HCT116 (cell line): Measurements from ENCODE around the gene MYLIP. TPM values are rescaled to one million over a fixed set of nuclear protein-coding genes. Genes with fewer than 3 reads are reported as not detected.

Experiments used
- ATAC-seq: fragments of 200-7000 bp; cut with Tn5 transposase; 2 replicates; pipeline ENCODE4 v1.9.1; 2020; ENCODE audit warnings: mild to moderate bottlenecking, moderate library complexity
- BruUV-seq: library from RNA; stranded (reverse); fragments of 400-500 nt; replicated peaks from 2 replicates; lab custom pipeline; 2021; lab: Mats Ljungman, UMichigan
- CTCF ChIA-PET: fragments of 300-600 bp; sonication (Branson Sonifier 250); formaldehyde crosslinking; loops from one replicate; lab custom pipeline; 2021; ENCODE audit warnings: antibody characterized with exemption; lab: Charles Lee
- POLR2A ChIA-PET: fragments of 300-600, 350-600 bp; sonication (Branson Sonifier 250); formaldehyde crosslinking; loops from one replicate; lab custom pipeline; 2021; ENCODE audit warnings: antibody characterized with exemption; lab: Charles Lee
- RAD21 ChIA-PET, 2 experiments: fragments of 300-600 bp; sonication (Branson Sonifier 250); formaldehyde crosslinking; loops; one replicate each; lab custom pipeline; 2023; ENCODE audit warnings: low total read pairs in 2 of 2; ENCODE audit not compliant: uncharacterized antibody in 2 of 2, unreplicated experiment in 2 of 2, low non-redundant PET in 1 of 2; lab: Charles Lee
- DNase-seq: peaks from one replicate; pipeline ENCODE4 v3.0.0-alpha.2; 2010; ENCODE audit warnings: low read depth, low spot score
- H2AFZ ChIP-seq: fragments of 200-600 bp; shearing (Covaris generic), sonication (generic); 2 replicates; pipeline ENCODE4 v1.6.1; 2017; ENCODE audit warnings: low read depth, mixed run types, mixed read lengths, antibody characterized with exemption, low read length; ENCODE audit not compliant: poor library complexity, severe bottlenecking
- H3K27ac ChIP-seq: 2 replicates; pipeline ENCODE4 v1.5.1; 2012; ENCODE audit warnings: low read depth, low read length
- H3K27me3 ChIP-seq: fragments of 200-600 bp; sonication (generic); 2 replicates; pipeline ENCODE4 v1.6.1; 2016; ENCODE audit warnings: mixed run types, low read length, mixed read lengths; ENCODE audit not compliant: insufficient read depth
- H3K36me3 ChIP-seq, 2 experiments: fragments of 200-500 bp in 1 of 2; fragments of 200-600 bp in 1 of 2; sonication (Bioruptor generic) in 1 of 2; sonication (generic) in 1 of 2; 2 replicates each; pipeline versions ENCODE4 v1.5.1 to v1.6.1; 2014 to 2016; ENCODE audit warnings: low read length in 2 of 2, inconsistent platforms in 1 of 2, mixed read lengths in 1 of 2, mixed run types in 1 of 2; ENCODE audit not compliant: insufficient read depth in 2 of 2, control insufficient read depth in 1 of 2
- H3K4me1 ChIP-seq, 2 experiments: fragments of 200-600 bp in 1 of 2; sonication (generic) in 1 of 2; 2 replicates each; pipeline versions ENCODE4 v1.5.1 to v1.6.1; 2012 to 2017; ENCODE audit warnings: low read length in 2 of 2, inconsistent platforms in 1 of 2, mild to moderate bottlenecking in 1 of 2, mixed read lengths in 1 of 2, mixed run types in 1 of 2, moderate library complexity in 1 of 2; ENCODE audit not compliant: insufficient read depth in 2 of 2, control insufficient read depth in 1 of 2
- H3K4me2 ChIP-seq: fragments of 200-600 bp; sonication (generic); 2 replicates; pipeline ENCODE4 v1.6.1; 2017; ENCODE audit warnings: mixed run types, low read length, mixed read lengths
- H3K4me3 ChIP-seq, 2 experiments: fragments of 200-600 bp in 1 of 2; sonication (generic) in 1 of 2; replicated peaks in 1 of 2; 2 replicates each; pipeline ENCODE4 v1.5.1; 2011 to 2016; ENCODE audit warnings: low read length in 2 of 2, control low read depth in 1 of 2, low read depth in 1 of 2, mild to moderate bottlenecking in 1 of 2, mixed read lengths in 1 of 2, mixed run types in 1 of 2
- H3K79me2 ChIP-seq: fragments of 200-600 bp; sonication (generic); 2 replicates; pipeline ENCODE4 v1.6.1; 2017; ENCODE audit warnings: mild to moderate bottlenecking, mixed run types, low read length, moderate library complexity, mixed read lengths; ENCODE audit not compliant: insufficient read depth
- H3K9ac ChIP-seq: fragments of 200-600 bp; sonication (generic); 2 replicates; pipeline ENCODE4 v1.6.1; 2016; ENCODE audit warnings: low read length, mixed read lengths
- H3K9me2 ChIP-seq: fragments of 200-600 bp; sonication (generic), shearing (Covaris generic); 2 replicates; pipeline ENCODE4 v1.6.1; 2017; ENCODE audit warnings: mixed run types, mild to moderate bottlenecking, moderate library complexity; ENCODE audit not compliant: insufficient read depth
- H3K9me3 ChIP-seq, 2 experiments: fragments of 200-500 bp in 1 of 2; fragments of 200-600 bp in 1 of 2; sonication (Bioruptor generic) in 1 of 2; sonication (generic) in 1 of 2; 2 replicates each; pipeline ENCODE4 v1.6.1; 2014 to 2017; ENCODE audit warnings: low read length in 2 of 2, mixed read lengths in 2 of 2, inconsistent platforms in 1 of 2, low read depth in 1 of 2, mild to moderate bottlenecking in 1 of 2, mixed run types in 1 of 2, moderate library complexity in 1 of 2; ENCODE audit not compliant: control insufficient read depth in 1 of 2, insufficient read depth in 1 of 2
- H4K20me1 ChIP-seq: fragments of 200-600 bp; sonication (generic), shearing (Covaris generic); 2 replicates; pipeline ENCODE4 v1.6.1; 2017; ENCODE audit warnings: mixed run types, mild to moderate bottlenecking, moderate library complexity; ENCODE audit not compliant: insufficient read depth
- ELF1 ChIP-seq: IDR thresholded peaks from 2 replicates; pipeline ENCODE4 v1.6.1; 2012; ENCODE audit warnings: low read depth, borderline replicate concordance
- EZH2 ChIP-seq: fragments of 200-600 bp; sonication (generic); IDR thresholded peaks from 2 replicates; pipeline ENCODE4 v1.6.1; 2017; ENCODE audit warnings: antibody characterized with exemption, mixed run types
- POLR2A ChIP-seq: IDR thresholded peaks from 2 replicates; pipeline ENCODE4 v1.7.0; 2011; ENCODE audit warnings: borderline replicate concordance; ENCODE audit not compliant: insufficient read depth, insufficient read length; ENCODE audit errors: extremely low read depth
- POLR2AphosphoS5 ChIP-seq: IDR thresholded peaks from 2 replicates; pipeline ENCODE4 v1.6.1; 2011; ENCODE audit warnings: mild to moderate bottlenecking, low read depth, low read length, moderate library complexity
- SRF ChIP-seq: IDR thresholded peaks from 2 replicates; pipeline ENCODE4 v1.6.1; 2012; ENCODE audit warnings: low read depth
- ZBTB33 ChIP-seq: IDR thresholded peaks from 2 replicates; pipeline ENCODE4 v1.6.1; 2011; ENCODE audit warnings: mild to moderate bottlenecking, low read length, moderate library complexity; ENCODE audit not compliant: insufficient replicate concordance; ENCODE audit errors: extremely low read depth
- intact Hi-C: fragments of 100-400 bp; cut with micrococcal nuclease; formaldehyde crosslinking; loops from 2 replicates; pipeline ENCODE4 v1.10.0; 2022
- total RNA-seq: library from RNA; stranded (reverse); gene quantifications from one replicate; pipeline ENCODE4 v1.2.1, GENCODE V29; 2021; ENCODE audit not compliant: unreplicated experiment

Gene MYLIP
- total RNA-seq, 1 experiment from 2014 or later, result 10.6 TPM

DNA sequence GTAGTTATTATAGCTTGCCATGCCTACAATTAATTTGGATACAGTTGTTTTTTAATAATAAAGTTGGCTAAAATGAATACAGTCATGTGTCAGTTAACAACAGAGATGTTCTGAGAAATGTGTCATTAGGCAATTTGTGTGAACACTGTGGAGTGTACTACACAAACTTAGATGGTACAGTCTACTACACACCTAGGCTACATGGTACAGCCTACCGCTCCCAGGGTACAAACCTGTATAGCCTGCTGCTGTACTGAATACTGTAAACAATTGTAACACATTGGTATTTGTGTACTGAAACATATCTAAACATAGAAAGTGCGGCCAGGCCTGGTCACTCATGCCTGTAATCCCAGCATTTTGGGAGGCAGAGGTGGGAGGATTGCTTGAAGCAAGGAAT, 50.2 kb downstream of the MYLIP start:
- ChIA-PET CTCF (interaction anchor here (1.4 kb wide), 1 partner anchor 10 kb away, joined by 3 read pairs; no protein-coding TSS in a partner anchor), POLR2A (no interaction called here), RAD21 (no interaction called here)
- ATAC-seq (no peak), DNase-seq (no peak)
- H3K79me2 ChIP-seq, result no peaks in the 10 kb centered on the region
- intact Hi-C loops, result no loop called here
- H3K4me3 ChIP-seq, result no peak overlapping the region
- H3K9me2 ChIP-seq, result no peaks in the 10 kb centered on the region
- BruUV-seq, result no TSS peak
- no peaks in the 10 kb centered on the region for H3K36me3 ChIP-seq
- peaks cover 0 to 5% of the 10 kb centered on the region in 2 experiments; a peak in 1 of 4 replicates for H3K4me1 ChIP-seq
- H3K27ac ChIP-seq, result no peak overlapping the region
- no peak overlapping the region for H3K4me2 ChIP-seq
- TF ChIP-seq ELF1, result no peak
- TF ChIP-seq POLR2A, result no peak
- TF ChIP-seq SRF, result no peak
- TF ChIP-seq EZH2, result no peak
- H2AFZ ChIP-seq, result no peak overlapping the region
- H3K9me3 ChIP-seq, result no peaks in the 10 kb centered on the region
- no peak overlapping the region for H3K9ac ChIP-seq
- H3K27me3 ChIP-seq, result no peaks in the 10 kb centered on the region
- no peaks in the 10 kb centered on the region for H4K20me1 ChIP-seq

GRCh38 chr6:16179970-16180431, 51.1 kb downstream of the MYLIP start:
- Histone ChIP-seq H3K4me2 (no peak overlapping the region), H3K4me1 (peaks cover 0 to 5% of the 10 kb centered on the region in 2 experiments; a peak in 1 of 4 replicates), H3K9me2 (no peaks in the 10 kb centered on the region), H3K27ac (no peak overlapping the region), H3K9me3 (no peaks in the 10 kb centered on the region), H3K36me3 (no peaks in the 10 kb centered on the region), H3K79me2 (no peaks in the 10 kb centered on the region), H3K27me3 (no peaks in the 10 kb centered on the region), H3K9ac (no peak overlapping the region), H3K4me3 (no peak overlapping the region), H4K20me1 (no peaks in the 10 kb centered on the region), H2AFZ (no peak overlapping the region)
- BruUV-seq, result no TSS peak
- RAD21 ChIA-PET, result no interaction called here
- intact Hi-C loops, result no loop called here
- ATAC-seq, result no peak
- CTCF ChIA-PET, result interaction anchor here (1.0 to 1.4 kb wide), 3 partner anchors 11 to 488 kb away, joined by 3 read pairs; no protein-coding TSS in a partner anchor
- TF ChIP-seq ZBTB33 (no peak), POLR2AphosphoS5 (no peak)
- POLR2A ChIA-PET, result interaction anchor here (0.6 kb wide), 1 partner anchor 16 kb away, joined by 4 read pairs; no protein-coding TSS in a partner anchor
- no peak for DNase-seq
